Medulla oblongata (tissue), 1 donor: Measurements from ENCODE around the gene BIN1.
A peak's percentile ranks its signal among the peaks of the same experiment; 100 is the strongest.
"Not testable (repeated sequence)": the region's sequence is repeated elsewhere in the genome, so short reads cannot be mapped to it uniquely, and the experiment has no call there.

Experiments
- DNase-seq: peaks from one replicate; pipeline ENCODE4 v3.0.0-alpha.2; 2015; ENCODE audit errors: extremely low spot score

The BIN1 gene

DNA sequence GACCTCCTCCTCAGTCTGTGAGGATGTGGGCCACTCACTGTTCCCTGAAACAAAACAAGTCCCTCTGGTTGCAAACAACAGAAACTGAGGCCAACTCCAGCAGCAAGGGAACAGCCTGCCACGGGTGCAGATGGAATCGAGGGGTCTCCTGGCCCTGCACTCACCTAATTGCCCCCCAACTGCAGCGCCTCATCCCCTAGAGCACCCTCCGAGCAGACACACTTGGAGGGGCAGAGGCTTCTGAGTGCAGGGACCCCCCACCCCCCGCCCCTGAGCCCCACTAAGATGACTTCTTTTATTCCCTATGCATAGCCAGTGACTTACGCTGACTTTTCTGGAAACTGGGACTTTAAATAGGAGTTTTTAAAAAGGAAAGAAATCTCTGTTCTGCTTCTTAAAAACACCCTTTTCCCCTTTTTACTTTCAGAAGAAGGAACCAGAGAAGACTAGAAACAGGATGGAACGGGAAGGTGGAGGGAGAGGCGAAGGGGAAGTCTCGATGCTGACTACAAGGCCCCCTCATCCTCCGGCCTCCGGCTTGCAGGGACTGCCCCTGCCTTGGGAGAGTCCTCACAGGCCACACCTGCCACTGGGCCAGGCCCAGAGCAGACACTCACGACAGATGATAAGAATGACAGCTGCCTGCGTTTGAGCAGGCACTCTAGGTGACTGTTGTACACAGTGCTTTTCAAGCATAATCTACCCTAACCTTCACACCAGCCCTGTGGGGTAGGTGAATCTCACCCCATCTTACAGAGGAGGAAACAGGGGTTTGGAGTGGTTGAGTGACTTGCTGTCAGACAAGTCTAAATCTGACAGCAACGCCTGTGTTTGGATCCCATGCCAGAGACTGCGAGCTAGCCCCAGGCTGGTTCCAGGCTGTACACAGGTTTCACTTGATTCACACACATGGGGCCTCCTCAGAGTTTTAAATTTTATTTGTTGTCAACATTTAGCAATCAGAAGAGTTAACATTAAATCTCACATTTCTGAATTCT lies 28.2 kb upstream of the BIN1 start:
- DNase-seq, result peak; percentile 84

- DNase-seq, result no peak
Observed at GRCh38 chr2:127134235-127134634, 27.3 kb upstream of the BIN1 start.

- DNase-seq, result no peak
Observed at GRCh38 chr2:127133793-127134192, 26.8 kb upstream of the BIN1 start.

DNA sequence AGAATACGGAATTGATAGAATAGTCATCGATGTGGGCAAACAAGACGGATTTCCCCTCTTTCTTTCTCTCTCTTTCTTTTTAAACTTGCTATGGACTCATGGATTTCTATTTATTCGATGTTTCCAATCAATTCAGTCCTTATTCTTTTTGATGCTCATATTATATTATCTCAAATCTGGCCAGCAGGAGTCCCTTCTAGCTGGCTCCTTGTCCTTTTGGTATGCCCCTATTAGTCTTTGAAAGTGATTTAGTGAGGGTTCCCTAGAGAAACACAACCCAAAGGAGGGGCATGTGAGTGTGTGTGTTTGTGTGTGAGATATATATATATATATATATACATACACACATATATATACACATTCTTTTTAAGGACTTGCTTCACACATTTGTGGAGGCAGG lies 23.5 kb upstream of the BIN1 start:
- DNase-seq, result no peak

- DNase-seq, result no peak
Observed at GRCh38 chr2:127129937-127130336, 23.0 kb upstream of the BIN1 start.

DNA sequence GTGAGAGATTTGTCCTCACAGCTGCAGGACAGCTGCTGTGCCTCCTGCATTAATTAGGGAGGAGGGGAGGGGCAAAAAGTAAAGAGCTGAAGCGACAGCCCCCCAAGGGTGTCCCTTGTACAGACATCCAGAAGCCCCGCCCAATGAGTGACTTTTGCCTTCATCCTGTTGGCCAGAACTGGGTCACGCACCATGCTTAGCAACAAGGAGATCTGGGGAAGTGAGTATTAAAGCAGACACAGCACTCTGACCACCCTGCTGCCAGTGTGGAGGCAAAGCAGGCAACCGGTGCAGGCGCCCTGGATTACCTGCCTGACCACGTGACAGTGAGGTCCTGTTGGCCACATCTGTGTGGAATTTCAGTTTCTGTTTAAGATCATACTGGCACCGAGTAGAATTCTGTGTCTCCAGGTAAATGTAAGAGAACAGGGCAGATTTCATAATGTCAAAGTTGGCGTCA lies 21.5 kb upstream of the BIN1 start:
- DNase-seq, result peak; percentile 71

DNA sequence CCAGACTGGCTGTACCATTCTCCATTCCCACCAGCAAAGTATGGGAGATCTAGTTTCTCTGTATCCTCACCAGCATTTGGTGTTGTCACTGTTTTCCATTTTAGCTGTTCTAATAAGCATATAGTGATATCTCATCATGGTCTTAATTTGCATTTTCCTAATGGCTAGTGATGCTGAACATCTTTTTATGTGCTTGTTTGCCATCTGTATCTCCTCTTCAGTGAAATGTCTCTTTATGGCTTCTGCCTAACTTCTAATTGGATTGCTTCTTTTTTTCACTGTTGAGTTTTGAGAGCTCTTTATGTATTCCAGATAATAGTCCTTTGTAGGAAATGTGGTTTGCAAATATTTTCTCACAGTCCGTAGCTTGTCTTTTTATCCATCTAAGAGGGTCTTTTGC lies 18.9 kb upstream of the BIN1 start:
- no peak for DNase-seq

- DNase-seq, result no peak
Observed at GRCh38 chr2:127124426-127124825, 17.5 kb upstream of the BIN1 start.

DNA sequence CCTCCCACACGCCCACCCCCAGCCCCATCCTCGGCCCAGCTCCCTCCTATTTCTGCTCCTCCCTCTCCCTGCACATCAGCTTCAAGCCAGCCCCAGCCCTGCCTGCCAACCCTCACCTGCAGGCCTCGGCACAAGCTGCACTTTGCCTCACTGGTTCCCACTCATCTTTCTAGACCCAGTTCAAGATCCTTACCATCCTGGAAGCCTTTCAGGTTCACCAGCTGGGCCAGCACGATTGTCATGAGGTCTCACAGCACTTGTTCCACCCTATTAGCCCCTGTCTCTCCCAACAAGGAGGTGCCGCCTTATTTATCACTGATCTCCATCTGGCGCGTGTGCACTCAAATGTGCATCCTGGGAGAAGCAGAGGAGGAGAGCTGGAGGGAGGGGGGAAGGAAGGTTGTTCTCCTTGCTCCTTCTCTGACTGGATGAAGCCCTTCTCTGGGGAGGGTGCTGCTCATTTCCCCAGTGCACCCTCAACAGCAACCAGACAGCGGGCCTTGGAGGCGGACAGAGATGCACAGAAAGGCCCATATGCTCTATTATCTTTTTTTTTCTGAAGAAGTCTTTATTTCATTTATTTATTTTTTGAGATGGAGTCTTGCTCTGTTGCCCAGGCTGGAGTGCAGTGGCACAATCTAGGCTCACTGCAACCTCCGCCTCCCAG lies 15.5 kb upstream of the BIN1 start:
- DNase-seq, result no peak

GRCh38 chr2:127121776-127122176 lies 14.8 kb upstream of the BIN1 start:
- DNase-seq, result no peak

- DNase-seq, result no peak
Observed at GRCh38 chr2:127121353-127121752, 14.4 kb upstream of the BIN1 start.

DNA sequence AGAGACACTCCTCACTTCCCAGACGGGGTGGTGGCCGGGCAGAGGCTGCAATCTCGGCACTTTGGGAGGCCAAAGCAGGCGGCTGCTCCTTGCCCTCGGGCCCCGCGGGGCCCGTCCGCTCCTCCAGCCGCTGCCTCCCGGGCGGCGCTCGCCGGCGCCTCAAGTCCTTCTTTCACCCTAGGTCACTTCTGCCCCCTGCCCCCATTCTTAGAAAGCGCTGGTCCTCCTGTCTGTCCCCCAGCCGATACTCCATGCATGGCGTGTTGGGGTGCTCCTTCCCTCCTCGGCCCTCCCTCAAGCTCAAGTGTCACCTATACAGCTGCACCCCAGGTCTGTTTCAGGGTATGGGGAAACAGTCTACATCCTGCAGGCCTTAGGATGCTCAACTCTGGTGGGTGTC lies 13.5 kb upstream of the BIN1 start:
- not testable (repeated sequence) for DNase-seq

DNA sequence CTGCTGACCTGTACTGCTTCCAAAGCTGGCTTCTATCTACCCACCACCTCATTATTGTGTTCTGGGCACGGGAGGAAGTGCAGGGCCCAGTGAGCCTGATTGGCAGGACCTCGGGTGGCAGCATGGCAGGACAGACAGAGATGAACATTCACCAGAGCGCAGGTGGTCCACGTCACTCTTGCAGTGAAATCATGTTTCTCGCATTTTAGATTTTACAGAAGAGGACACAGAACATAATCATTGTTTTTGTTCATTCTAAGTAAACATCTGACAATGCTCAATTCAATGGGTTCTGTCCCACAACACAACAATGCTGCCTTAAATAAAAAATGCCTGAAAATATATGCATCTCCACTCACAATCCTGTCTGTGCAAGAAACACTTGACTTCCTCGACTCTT lies 11.5 kb upstream of the BIN1 start:
- DNase-seq, result peak; percentile 86

- no peak for DNase-seq
Observed at GRCh38 chr2:127118038-127118437, 11.1 kb upstream of the BIN1 start.

DNA sequence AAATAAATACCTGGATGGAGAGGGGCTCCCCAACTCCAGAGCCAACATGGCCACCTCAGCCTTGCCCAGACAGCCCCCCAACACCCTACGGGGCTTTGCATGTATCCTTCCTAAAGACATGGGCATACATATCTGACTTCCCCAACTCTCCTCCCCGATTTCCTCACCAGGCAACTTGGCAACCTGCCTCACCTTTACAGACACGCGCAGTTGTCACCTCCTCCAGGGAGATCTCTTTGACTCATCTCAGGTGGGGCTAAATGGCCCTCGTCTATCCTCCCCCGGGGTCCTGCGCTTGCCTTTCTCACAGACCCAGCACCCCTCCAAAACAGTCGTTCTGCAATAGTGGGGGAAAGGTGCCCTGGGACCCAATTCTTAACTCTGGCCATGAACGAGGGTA lies 10.6 kb upstream of the BIN1 start:
- DNase-seq, result no peak

DNA sequence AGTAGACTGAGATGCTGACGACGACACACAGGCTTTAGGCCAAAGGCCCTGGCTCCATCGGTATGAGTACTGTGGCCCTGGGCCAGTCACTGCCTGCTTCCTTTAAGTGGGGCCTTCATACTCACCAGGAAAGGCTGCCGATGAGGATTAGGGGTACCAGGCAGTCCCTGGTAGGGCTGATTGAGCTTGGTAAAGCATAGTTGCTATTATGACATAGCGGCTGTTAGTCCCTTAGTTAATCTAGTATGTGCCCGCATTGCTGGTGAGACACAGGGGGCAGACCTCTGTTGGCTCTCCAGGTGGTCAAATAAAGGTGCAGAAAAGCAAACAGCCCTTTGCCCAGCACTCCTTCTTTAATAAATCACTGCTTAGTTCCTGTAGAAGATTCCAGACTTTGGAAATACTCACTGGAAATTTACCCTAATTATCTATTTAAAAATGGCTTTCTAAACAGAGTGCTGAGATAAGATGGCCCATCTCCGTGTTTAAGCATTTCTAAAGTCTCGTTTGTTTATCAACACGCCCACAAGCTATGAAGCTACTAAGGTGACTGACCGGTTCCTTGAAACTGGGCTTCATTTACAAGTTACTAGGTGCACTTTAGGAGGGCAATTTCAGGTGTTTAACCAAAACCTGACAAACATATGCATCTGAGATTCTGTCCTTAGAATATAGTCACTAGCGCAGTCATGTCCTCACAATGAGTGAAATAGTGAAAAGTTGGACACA lies 8.7 kb upstream of the BIN1 start:
- DNase-seq, result no peak

DNA sequence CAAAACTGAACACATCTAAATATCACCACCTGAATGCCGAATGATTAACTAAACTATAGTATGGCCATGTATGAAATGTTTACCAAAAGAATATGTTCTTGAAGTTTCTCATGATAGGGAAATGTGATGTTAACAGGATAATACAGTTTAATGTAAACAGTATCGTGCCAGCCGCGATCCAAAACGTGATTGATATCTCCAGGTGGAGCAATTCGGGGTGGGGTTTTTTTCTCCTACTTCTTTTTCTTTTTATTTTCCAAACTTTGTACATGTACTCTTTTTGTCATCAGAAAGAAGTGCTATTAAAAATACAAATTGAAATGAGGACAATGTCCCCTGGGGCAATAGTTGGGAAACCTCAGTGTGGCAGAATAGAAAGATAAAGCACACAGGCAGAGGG lies 4.0 kb upstream of the BIN1 start:
- DNase-seq, result no peak

DNA sequence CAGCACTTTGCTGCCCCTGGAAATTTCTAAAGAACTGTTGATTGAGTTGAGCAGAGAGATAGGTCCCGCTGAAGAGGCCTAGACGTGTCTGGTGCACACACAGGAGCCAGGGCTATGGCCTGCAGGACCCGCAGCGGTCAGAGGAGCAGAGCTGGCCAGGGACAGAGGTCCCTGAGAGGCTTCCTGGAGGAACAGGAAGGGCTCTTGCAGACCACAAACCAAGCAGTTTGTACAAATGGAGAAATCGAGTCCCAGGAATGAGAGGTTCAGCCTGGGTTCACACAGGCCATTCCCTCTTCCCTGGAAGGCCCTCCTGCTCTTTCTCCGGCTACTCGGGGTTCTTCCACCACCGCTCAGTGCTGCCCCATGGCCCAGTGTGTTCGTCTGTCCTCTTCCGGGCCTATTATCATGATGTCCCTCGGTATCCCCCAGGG lies 1.2 kb upstream of the BIN1 start:
- DNase-seq, result peak; percentile 42

GRCh38 chr2:127107622-127107999 lies 657 bp upstream of the BIN1 start:
- no peak for DNase-seq

- no peak for DNase-seq
Observed at GRCh38 chr2:127106457-127106990, 430 bp downstream of the BIN1 start.

GRCh38 chr2:127105656-127106456 lies 1.1 kb downstream of the BIN1 start:
- peak; percentile 60 for DNase-seq
